ENCODE measurements around the gene OR13J1. TPM values are rescaled to one million over a fixed set of nuclear protein-coding genes. Genes with fewer than 3 reads are reported as not detected.

The OR13J1 gene
- total RNA-seq, 1 donor = not detected

DNA sequence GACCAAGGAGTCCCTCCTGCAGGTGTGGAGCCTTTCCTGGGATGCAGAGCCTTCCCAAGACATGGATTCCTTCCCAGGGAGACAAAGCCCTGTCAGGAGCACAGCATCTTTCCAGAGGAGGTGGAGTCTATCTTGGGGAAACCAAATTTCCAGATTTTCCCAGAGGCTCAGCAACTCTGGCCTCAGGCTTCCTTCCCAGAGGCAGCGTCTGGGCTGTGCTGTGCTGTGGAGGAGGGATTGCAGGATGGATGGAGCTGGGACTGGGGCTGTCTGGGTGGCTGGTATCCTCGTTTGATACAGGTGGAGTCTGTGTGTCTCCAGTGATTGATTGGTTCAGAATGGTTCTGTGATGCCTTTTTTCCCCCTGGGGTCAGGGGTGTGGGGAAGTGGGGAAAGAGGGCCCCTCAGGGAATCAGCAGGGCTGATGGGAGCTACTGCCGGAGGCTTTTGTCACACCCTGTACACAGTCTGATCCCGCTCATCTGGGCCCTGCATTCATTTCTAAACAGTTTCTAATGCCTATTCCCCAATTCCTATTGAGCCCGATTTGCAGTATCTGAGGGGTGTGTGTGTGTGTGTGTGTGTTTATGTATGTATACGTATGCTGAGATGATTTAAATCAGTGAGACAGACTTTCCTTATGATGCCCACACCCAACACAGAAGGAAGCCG lies 16.0 kb downstream of the OR13J1 start:
- H3K27me3 ChIP-seq (ENCODE audit: insufficient read depth, low read length) = peaks cover 16% of the 10 kb centered on the region
- no peak overlapping the region for H3K4me3 ChIP-seq (ENCODE audit: low read length)
- H3K9me3 ChIP-seq (ENCODE audit: low read depth, low read length) = no peaks in the 10 kb centered on the region
- H3K4me1 ChIP-seq (ENCODE audit: insufficient read depth, low read length) = no peaks in the 10 kb centered on the region

DNA sequence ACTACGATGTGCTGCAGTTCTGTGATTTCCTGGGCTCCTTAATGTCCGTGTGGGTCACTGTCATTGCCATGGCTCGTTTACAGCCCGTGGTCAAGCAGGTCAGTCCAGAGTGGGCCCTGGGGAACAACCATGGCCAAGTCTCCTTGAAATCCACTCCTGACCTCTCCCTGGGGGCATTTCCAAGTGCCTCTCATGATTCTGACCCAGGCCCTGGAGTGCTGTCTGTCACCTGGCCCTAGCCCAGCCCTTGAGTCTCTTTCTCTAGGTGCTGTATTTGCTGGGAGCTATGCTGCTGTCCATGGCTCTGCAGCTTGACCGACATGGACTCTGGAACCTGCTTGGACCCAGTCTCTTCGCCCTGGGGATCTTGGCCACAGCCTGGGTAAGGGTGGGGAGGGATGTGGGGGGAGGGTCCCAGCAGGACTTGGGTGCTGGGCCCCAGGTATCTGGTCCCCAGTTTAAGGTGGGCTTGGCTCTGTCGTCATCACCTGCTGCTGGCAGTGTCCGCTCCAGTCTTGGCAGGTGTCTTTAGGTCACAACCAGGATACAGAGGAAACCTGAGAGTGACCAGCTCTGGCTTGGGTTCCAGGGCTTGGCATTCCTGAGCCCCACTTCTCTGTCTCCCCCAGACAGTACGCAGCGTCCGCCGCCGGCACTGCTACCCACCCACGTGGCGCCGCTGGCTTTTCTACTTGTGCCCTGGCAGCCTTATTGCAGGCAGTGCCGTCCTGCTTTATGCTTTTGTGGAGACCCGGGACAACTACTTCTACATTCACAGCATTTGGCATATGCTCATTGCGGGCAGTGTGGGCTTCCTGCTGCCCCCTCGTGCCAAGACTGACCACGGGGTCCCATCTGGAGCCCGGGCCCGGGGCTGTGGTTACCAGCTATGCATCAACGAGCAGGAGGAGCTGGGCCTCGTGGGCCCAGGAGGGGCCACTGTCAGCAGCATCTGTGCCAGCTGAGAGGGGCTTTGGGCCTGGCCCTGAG lies 17.0 kb downstream of the OR13J1 start:
- H3K4me1 ChIP-seq (ENCODE audit: insufficient read depth, low read length) = no peaks in the 10 kb centered on the region
- H3K4me3 ChIP-seq (ENCODE audit: low read length) = no peak overlapping the region
- H3K27me3 ChIP-seq (ENCODE audit: insufficient read depth, low read length) = peaks cover 16% of the 10 kb centered on the region
- H3K9me3 ChIP-seq (ENCODE audit: low read depth, low read length) = no peaks in the 10 kb centered on the region

DNA sequence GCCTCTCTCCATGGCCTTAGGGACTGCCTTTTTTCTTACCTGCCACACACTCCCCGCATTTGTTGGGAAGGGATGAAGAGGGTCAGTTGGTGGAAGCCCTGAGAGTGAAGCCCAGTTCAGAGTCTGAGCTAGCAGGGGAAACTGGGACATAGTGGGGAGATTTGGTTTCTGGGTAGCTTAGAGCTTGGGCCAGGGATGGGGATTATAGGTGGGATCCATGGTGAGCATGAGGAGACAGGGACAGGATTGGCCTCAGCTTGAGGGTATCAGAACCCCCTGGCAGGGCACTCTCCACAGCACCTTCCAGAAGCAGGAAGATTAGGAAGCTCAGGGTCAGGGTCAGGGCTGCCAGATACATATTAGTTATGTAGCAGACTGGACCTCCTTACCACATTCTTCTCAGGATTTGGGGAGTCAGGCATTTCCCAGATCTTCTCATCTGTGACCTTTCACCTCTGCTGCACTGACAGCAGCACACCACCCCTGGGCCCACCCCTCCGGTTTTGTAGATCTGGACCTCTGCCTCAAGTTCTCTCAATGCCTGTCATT lies 17.9 kb downstream of the OR13J1 start:
- Histone ChIP-seq H3K4me1 (ENCODE audit: insufficient read depth, low read length) (peaks cover 7% of the 10 kb centered on the region), H3K4me3 (ENCODE audit: low read length) (no peak overlapping the region), H3K27me3 (ENCODE audit: insufficient read depth, low read length) (peaks cover 21% of the 10 kb centered on the region), H3K9me3 (ENCODE audit: low read depth, low read length) (no peaks in the 10 kb centered on the region)

DNA sequence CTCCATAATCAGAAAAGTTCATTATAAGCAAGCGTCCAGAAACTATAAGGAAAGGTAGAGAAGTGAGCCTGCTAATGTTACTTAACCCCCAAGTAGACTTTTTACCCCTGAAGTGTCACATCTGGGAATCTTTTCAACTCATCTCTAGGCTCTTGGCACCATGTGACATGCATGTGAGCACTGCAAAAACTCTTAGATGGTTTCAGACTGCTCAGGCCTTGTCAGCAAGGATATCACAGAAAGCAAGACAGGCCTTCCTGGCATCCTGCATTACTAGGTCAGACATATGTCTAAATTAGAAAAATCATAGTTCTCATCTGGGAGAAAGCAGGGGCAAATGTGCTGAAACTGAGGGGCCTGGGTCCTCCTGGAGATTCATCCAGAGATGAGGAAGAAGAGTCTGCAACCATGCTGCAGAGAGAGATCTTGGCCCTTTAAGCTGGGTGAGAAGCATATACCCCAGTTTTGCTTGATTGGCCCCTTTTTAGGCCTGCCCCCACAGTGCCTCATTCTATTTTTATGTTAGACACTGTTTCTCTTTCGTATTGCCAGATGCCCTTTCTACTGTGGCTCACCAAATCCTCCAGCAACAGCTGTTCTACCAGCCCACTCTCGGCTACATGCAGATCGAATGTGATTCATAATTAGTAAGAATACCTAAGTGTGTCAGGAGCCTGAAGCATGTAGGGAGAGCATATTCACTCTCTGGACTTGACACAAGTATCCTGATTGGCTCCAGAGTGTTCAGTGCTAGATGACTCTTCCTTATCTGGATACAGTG lies 22.2 kb downstream of the OR13J1 start:
- peaks cover 51% of the 10 kb centered on the region for H3K4me1 ChIP-seq (ENCODE audit: insufficient read depth, low read length)
- no peaks in the 10 kb centered on the region for H3K9me3 ChIP-seq (ENCODE audit: low read depth, low read length)
- H3K27me3 ChIP-seq (ENCODE audit: insufficient read depth, low read length) = peaks cover 20% of the 10 kb centered on the region
- no peak overlapping the region for H3K4me3 ChIP-seq (ENCODE audit: low read length)

DNA sequence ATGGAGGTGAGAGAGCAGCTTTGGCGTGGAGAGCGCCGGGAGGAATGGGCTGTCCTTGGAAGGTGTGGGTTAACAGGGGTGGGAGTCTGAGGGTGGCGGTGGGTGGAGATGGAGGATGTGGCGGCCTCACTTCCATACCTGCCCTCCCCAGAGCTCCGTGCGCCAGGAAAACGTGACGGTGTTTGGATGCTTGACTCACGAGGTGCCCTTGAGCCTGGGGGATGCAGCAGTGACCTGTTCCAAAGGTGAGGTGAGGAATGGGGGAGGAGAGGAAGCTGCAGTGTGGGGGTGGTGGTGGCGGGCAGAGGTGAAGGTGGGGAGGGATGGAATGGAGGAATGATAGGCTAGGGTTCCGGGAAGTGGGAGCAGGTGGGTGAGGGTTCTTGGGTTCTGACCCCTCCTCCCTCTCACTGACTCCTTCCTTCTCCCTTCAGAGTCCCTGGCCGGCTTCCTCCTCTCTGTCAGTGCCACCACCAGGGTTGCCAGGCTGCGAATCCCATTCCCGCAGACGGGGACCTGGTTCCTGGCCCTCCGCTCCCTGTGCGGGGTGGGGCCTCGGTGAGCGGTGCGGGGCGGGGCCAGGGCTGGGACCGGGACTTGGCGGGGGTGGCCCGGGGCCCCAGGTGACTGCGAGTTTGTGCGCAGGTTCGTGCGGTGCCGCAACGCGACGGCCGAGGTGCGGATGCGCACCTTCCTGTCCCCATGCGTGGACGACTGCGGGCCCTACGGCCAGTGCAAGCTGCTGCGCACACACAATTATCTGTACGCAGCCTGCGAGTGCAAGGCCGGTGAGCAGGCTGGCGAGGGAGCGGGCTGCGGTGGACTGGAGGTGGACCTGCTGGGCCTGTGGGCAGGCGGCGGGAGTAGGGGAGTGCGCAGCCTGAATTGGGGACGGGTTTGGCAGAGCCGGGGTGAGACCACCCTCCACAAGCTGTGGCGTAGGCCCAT lies 24.1 kb downstream of the OR13J1 start:
- H3K4me3 ChIP-seq (ENCODE audit: low read length) = no peak overlapping the region
- no peaks in the 10 kb centered on the region for H3K9me3 ChIP-seq (ENCODE audit: low read depth, low read length)
- H3K4me1 ChIP-seq (ENCODE audit: insufficient read depth, low read length) = peaks cover 66% of the 10 kb centered on the region
- peaks cover 15% of the 10 kb centered on the region for H3K27me3 ChIP-seq (ENCODE audit: insufficient read depth, low read length)

DNA sequence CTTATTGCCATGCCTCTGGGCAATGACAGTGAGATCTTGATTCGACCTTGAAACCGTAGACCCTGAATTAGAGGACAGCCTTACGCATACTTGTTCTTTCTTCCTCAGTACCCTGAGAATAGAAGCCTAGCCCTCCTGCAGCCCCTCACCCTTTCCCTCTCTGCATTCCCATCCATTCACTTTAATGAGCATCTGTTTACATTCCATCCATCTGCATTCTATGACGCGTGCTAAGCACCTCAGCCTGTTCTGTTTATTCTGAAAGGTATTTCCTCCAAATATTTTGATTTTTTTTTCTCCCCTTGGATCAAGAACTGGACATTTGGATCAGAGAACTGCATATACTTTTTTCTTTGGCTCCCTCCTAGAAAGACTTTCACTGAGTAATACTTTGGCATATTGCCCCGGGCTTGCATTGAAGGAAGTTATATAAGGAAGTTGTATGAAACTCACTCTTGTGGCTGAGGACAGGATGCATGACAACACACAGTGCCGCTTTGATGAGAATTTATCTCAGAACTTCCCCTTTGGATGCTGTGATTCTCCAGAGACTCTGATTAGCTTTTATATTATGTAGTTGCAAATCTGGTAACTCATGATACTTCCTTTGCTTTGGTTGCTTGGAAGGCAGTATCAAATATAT lies 25.5 kb downstream of the OR13J1 start:
- Histone ChIP-seq H3K9me3 (ENCODE audit: low read depth, low read length) (no peaks in the 10 kb centered on the region), H3K4me3 (ENCODE audit: low read length) (no peak overlapping the region), H3K4me1 (ENCODE audit: insufficient read depth, low read length) (peaks cover 75% of the 10 kb centered on the region), H3K27me3 (ENCODE audit: insufficient read depth, low read length) (peaks cover 15% of the 10 kb centered on the region)

DNA sequence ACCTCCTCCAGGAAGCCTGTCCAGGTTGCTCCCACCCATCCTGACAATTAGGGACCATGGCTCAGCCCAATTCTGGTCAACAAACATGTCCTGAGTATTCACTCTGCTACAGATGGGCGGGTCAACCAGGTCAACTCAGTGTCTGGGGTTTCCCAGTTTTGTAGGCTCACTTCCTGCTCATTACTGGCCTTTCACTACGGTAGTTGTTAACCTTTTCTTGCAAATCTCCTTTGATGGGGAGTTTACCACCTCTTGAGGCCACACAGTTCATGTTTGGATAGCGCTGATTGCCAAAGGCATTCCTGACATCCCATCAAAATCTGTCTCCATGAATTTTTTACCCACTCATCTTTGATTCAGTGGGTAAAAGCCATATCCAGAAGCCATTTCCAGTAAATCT lies 27.4 kb downstream of the OR13J1 start:
- H3K4me3 ChIP-seq (ENCODE audit: low read length) = no peak overlapping the region

DNA sequence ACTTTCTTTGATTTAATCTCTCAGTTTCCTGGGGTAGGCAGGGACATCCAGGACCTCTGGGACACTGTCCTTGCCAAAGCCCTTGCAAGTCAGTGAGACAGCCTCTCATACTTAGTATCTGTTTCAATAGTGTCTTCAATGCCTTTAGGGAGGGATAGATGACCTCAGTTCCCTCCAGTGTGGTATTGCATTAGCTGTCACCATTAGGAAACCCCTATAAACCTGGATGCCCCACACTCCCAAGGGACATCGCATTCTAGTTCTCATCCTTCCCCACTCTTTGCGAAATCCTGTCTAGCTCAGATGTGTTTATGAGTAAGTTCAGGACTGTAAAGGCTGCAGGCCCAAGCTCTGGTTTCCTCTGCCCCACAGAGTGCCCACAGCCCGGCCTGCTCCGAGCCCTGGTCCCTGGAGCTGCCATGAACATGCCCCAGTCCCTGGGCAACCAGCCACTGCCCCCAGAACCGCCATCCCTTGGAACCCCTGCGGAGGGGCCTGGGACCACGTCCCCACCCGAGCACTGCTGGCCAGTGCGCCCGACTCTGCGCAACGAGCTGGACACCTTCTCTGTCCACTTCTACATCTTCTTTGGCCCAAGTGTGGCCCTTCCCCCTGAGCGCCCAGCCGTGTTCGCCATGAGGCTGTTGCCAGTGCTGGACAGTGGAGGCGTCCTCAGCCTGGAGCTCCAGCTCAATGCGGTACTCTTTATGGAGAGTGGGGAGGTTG lies 28.0 kb downstream of the OR13J1 start:
- Histone ChIP-seq H3K9me3 (ENCODE audit: low read depth, low read length) (no peaks in the 10 kb centered on the region), H3K4me3 (ENCODE audit: low read length) (no peak overlapping the region), H3K4me1 (ENCODE audit: insufficient read depth, low read length) (peaks cover 68% of the 10 kb centered on the region), H3K27me3 (ENCODE audit: insufficient read depth, low read length) (peaks cover 7% of the 10 kb centered on the region)

More for the DNA sequence above, 27.4 kb downstream of the OR13J1 start:
- peaks cover 13% of the 10 kb centered on the region for H3K27me3 ChIP-seq (ENCODE audit: insufficient read depth, low read length)
- H3K4me1 ChIP-seq (ENCODE audit: insufficient read depth, low read length) = peaks cover 74% of the 10 kb centered on the region
- no peaks in the 10 kb centered on the region for H3K9me3 ChIP-seq (ENCODE audit: low read depth, low read length)

DNA sequence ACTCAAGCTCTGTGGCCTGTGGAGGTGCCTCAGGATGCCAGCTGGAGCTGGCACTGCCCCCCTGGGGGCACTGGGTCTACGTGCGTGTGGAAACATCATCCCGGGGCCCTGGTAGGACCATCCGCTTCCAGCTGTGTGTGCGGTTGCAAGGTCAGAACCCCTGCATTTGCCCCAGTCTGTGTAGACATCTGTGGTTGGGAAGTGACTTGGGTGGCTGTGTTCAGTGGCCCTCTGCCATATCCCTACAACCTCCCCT lies 28.6 kb downstream of the OR13J1 start:
- no peak overlapping the region for H3K4me3 ChIP-seq (ENCODE audit: low read length)
- peaks cover 62% of the 10 kb centered on the region for H3K4me1 ChIP-seq (ENCODE audit: insufficient read depth, low read length)
- H3K9me3 ChIP-seq (ENCODE audit: low read depth, low read length) = no peaks in the 10 kb centered on the region
- H3K27me3 ChIP-seq (ENCODE audit: insufficient read depth, low read length) = peaks cover 3% of the 10 kb centered on the region

DNA sequence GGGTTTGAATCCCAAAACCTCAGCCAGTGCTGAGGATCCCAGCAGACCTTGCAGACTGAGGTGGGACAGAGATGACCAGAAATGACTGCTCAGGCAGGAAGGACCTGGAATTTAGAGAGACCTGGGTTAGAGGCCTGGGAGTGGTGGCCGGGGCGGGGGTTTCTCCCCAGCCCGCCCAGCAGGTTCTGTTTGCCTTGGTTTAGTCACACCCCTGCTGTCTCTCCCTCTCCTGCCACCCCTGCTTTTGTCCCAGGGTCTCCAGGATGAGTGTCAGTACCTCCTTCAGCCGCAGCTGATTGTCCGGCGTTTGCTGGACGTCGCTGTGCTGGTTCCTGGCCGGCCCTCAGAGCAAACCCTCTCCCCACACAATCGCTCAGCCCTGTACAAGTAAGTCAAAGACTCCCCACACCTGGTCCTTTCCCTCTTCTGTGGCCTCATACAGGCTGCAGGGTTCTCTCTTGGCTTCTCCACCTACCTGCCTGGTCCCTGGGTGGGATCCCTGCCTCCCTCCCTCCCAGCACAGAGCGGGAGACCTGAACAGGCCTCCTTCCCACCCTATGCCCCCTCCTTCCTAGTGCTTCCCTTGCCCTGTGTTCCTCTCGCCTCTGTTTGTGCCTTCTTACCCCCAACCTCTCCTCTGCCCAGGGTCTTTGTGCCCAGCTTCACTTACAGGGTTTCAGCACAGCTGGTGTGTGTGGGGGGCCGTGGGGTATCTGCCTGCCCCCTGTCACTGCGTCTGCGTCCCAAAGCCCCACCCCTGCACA lies 29.1 kb downstream of the OR13J1 start:
- H3K4me3 ChIP-seq (ENCODE audit: low read length) = no peak overlapping the region
- H3K27me3 ChIP-seq (ENCODE audit: insufficient read depth, low read length) = peaks cover 3% of the 10 kb centered on the region
- no peaks in the 10 kb centered on the region for H3K9me3 ChIP-seq (ENCODE audit: low read depth, low read length)
- H3K4me1 ChIP-seq (ENCODE audit: insufficient read depth, low read length) = peaks cover 58% of the 10 kb centered on the region

DNA sequence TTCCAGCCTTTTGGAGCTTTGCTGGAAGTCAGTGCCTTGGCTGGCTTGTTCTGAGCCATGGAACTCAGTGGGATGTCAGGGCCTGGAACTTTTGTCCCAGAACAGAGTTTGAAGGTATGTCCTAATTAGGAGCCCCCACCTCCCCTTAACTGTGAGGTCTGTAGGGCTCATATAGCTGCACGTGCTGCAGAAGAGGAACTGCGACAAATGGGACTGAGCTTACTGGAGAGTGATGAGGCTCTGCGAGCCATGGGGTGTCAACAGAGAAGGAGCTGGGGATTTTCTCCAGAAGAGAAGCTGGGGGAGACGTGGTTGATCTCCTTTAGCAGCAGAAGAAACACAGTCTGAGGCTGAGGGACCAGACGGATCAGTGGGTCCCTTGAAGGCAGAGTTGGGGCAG lies 30.3 kb downstream of the OR13J1 start:
- Histone ChIP-seq H3K27me3 (ENCODE audit: insufficient read depth, low read length) (peaks cover 3% of the 10 kb centered on the region), H3K4me1 (ENCODE audit: insufficient read depth, low read length) (peaks cover 58% of the 10 kb centered on the region), H3K4me3 (ENCODE audit: low read length) (no peak overlapping the region), H3K9me3 (ENCODE audit: low read depth, low read length) (no peaks in the 10 kb centered on the region)

DNA sequence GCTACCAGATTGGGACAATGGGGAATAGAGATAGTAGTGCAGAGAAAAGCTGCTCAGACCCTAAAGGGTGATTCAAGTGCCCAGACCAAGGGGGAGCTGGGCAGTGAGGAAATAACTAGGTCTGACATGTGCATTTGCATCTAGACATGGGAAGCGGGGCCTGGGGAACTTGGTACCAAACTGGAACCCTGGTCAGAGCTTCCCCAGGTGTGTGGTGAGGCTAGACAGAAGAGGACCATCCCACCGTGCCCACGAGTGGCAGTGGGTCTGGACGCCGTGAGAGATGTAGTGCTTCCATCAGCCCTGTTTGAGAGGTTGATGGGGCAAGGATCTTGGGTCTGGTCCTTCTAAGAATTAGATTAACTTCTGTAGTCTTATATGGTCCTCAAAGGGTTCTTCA lies 33.6 kb downstream of the OR13J1 start:
- Histone ChIP-seq H3K4me3 (ENCODE audit: low read length) (no peak overlapping the region), H3K4me1 (ENCODE audit: insufficient read depth, low read length) (peaks cover 52% of the 10 kb centered on the region), H3K27me3 (ENCODE audit: insufficient read depth, low read length) (peaks cover 3% of the 10 kb centered on the region), H3K9me3 (ENCODE audit: low read depth, low read length) (no peaks in the 10 kb centered on the region)

DNA sequence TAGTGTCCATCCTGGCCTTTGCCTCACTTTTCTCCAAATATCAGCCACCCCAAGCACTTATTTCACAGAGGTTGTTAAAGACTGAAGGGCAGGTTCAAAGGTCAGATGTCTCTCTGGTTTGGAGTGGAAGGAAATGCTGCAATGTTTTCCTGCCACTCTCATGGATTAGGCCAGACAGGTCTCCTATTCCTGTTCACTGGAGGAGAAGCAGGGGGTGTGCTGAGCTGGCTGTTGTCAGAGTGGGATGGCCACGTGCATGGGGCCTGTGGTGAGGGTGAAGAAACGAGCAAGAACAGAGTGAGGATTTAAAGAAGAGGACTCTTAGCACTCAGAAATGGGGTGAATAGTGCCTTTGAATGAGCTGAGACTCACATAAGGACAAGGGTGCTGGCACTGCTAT lies 34.4 kb downstream of the OR13J1 start:
- Histone ChIP-seq H3K27me3 (ENCODE audit: insufficient read depth, low read length) (peaks cover 3% of the 10 kb centered on the region), H3K9me3 (ENCODE audit: low read depth, low read length) (no peaks in the 10 kb centered on the region), H3K4me3 (ENCODE audit: low read length) (no peak overlapping the region), H3K4me1 (ENCODE audit: insufficient read depth, low read length) (peaks cover 59% of the 10 kb centered on the region)

Data from mononuclear cell (primary cell).